Activated CD8-positive, alpha-beta T cell treated with anti-CD3 and anti-CD28 coated beads for 36 hours (primary cell): ENCODE data around the gene GPR3. TPM values are rescaled to one million over a fixed set of nuclear protein-coding genes. Genes with fewer than 3 reads are reported as not detected.

Source experiments
- ATAC-seq: fragments of 200-7000 bp; cut with Tn5 transposase; one replicate; pipeline ENCODE4 v1.10.0; 2021; ENCODE audit warnings: mild to moderate bottlenecking, moderate library complexity
- CTCF ChIA-PET: fragments of 350-600 bp; sonication (Branson Sonifier 250); formaldehyde crosslinking; loops from one replicate; lab custom pipeline; 2021; ENCODE audit warnings: antibody characterized with exemption; lab: Charles Lee
- POLR2A ChIA-PET: fragments of 350-600 bp; sonication (Branson Sonifier 250); formaldehyde crosslinking; loops from one replicate; lab custom pipeline; 2021; ENCODE audit warnings: antibody characterized with exemption; lab: Charles Lee
- DNase-seq: peaks from one replicate; pipeline ENCODE4 v3.0.0-alpha.2; 2020
- H3K27ac Mint-ChIP-seq: one replicate; pipeline ENCODE4 v1.8.0; 2021; ENCODE audit warnings: mild to moderate bottlenecking, mixed read lengths
- H3K27me3 Mint-ChIP-seq: one replicate; pipeline ENCODE4 v1.8.0; 2021; ENCODE audit warnings: mixed read lengths
- H3K36me3 Mint-ChIP-seq: one replicate; pipeline ENCODE4 v1.8.0; 2021; ENCODE audit warnings: low read depth, mixed read lengths
- H3K4me1 Mint-ChIP-seq: one replicate; pipeline ENCODE4 v1.8.0; 2021; ENCODE audit warnings: low read depth, mixed read lengths
- H3K4me3 Mint-ChIP-seq: one replicate; pipeline ENCODE4 v1.8.0; 2021; ENCODE audit warnings: mild to moderate bottlenecking, moderate library complexity, mixed read lengths
- H3K9me3 Mint-ChIP-seq: one replicate; pipeline ENCODE4 v1.8.0; 2021; ENCODE audit warnings: mixed read lengths
- intact Hi-C: fragments of 100-400 bp; cut with micrococcal nuclease; formaldehyde crosslinking; loops from one replicate; pipeline ENCODE4 v1.10.0; 2022
- total RNA-seq, 2 experiments: library from RNA; stranded (reverse); gene quantifications; one replicate each; pipeline ENCODE4 v1.2.3, GENCODE V29; 2021
- TF ChIP-seq, protein P1 (sequence below): fragments of 200-600 bp; IDR thresholded peaks from one replicate; pipeline ENCODE4 v1.8.0; 2022; ENCODE audit warnings: antibody characterized with exemption, mild to moderate bottlenecking

Gene GPR3
- total RNA-seq, 2 experiments from 2014 or later: 1.1 to 1.7 TPM

GRCh38 chr1:27417713-27418112 lies 25.3 kb downstream of the GPR3 start:
- no peak for ATAC-seq
- Mint-ChIP-seq H3K36me3 (peaks cover 45% of the 10 kb centered on the region), H3K27me3 (no peaks in the 10 kb centered on the region), H3K9me3 (no peaks in the 10 kb centered on the region), H3K27ac (peak overlapping the region; percentile 93), H3K4me3 (no peak overlapping the region), H3K4me1 (peaks cover 43% of the 10 kb centered on the region)
- CTCF ChIA-PET: interaction anchor here (1.0 to 3.2 kb wide), 5 partner anchors 18 to 187 kb away, joined by 3 to 16 read pairs (median 6); partner anchors contain the start of gene WASF2
- TF ChIP-seq, protein P1, sequence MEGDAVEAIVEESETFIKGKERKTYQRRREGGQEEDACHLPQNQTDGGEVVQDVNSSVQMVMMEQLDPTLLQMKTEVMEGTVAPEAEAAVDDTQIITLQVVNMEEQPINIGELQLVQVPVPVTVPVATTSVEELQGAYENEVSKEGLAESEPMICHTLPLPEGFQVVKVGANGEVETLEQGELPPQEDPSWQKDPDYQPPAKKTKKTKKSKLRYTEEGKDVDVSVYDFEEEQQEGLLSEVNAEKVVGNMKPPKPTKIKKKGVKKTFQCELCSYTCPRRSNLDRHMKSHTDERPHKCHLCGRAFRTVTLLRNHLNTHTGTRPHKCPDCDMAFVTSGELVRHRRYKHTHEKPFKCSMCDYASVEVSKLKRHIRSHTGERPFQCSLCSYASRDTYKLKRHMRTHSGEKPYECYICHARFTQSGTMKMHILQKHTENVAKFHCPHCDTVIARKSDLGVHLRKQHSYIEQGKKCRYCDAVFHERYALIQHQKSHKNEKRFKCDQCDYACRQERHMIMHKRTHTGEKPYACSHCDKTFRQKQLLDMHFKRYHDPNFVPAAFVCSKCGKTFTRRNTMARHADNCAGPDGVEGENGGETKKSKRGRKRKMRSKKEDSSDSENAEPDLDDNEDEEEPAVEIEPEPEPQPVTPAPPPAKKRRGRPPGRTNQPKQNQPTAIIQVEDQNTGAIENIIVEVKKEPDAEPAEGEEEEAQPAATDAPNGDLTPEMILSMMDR: no peak
- intact Hi-C loops: loop anchor here (5.0 kb wide), 2 partner anchors 65 to 105 kb away; no protein-coding TSS in a partner anchor
- DNase-seq: no peak
- POLR2A ChIA-PET: interaction anchor here (0.7 to 2.9 kb wide), 5 partner anchors 14 to 187 kb away, joined by 3 to 7 read pairs (median 4); partner anchors contain the start of gene AHDC1

DNA sequence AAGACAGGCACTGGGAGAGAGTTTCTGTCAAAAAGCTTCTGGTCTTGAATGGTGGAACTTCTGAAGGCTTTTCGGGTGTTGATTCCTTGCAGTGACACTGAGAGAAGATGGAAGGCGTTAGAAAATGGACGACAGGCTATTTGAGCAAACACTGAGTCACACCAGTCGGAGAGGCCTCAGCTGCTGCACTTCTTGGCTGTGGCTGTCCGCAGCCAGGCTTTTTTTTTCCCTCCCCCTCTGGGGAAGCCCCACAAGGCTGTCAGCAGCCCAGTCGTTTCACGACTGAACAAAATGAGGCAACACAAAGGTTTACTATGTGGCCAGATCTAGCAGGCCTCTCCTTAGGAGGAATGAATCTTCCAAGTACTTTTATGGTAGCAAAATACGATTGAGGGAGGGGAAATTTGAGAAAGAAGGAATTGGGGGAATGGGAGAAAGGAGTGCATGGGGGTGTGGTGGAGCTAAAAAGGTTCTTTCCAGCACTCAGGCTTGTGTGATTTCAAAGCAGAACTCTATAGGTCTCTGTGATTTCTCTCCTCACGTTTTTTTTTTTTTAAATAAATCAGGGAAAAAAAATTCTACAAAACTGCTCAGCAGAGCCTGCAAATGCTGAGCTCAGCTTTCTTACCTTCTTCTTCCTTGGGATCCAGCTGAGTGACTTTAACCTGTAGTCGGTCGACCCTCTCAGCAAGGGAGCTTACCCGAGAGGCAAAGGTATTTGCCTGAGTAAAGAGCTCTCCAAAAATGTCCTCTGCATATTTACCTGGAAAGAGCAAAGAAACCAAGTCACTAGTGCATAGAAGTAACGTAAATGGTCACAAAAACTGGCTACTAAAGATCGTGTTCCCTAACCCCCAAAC lies 26.1 kb downstream of the GPR3 start:
- peak; percentile 78 for DNase-seq
- H3K4me1 Mint-ChIP-seq: peaks cover 47% of the 10 kb centered on the region
- H3K9me3 Mint-ChIP-seq: no peaks in the 10 kb centered on the region
- TF ChIP-seq, protein P1: no peak
- H3K4me3 Mint-ChIP-seq: peak overlapping the region; percentile 48
- intact Hi-C loops: loop anchor here (5.0 kb wide), 2 partner anchors 64 to 104 kb away; no protein-coding TSS in a partner anchor
- peak; percentile 93 for ATAC-seq
- H3K27ac Mint-ChIP-seq: peak overlapping the region; percentile 93
- ChIA-PET POLR2A (interaction anchor here (0.7 to 2.9 kb wide), 5 partner anchors 39 to 243 kb away, joined by 3 to 7 read pairs (median 3); partner anchors contain the start of gene AHDC1), CTCF (interaction anchor here (0.8 to 3.2 kb wide), 9 partner anchors 12 to 187 kb away, joined by 3 to 12 read pairs (median 3); partner anchors contain the start of gene WASF2)
- no peaks in the 10 kb centered on the region for H3K27me3 Mint-ChIP-seq
- H3K36me3 Mint-ChIP-seq: peaks cover 40% of the 10 kb centered on the region

DNA sequence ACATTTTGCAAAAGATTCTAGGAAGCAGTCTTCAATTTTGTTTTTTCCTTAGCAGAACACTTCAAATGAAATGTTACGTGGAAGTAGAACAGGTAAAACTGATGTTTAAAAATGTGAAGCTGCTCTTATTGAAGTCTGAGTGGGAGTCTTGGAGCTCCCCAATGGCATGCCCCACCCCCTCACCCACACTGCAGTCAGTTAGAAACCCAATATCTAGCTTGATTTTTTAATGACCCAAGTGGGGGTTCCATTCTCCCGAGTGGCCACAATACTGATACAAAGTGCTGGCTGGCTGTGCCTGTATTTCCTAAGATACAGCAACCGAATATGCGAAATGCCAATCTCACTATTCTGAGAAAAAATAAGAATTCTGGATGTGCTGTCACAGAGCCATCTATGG lies 31.3 kb downstream of the GPR3 start:
- POLR2A ChIA-PET: interaction anchor here (0.6 to 0.7 kb wide), 2 partner anchors 13 to 16 kb away, joined by 3 to 4 read pairs; no protein-coding TSS in a partner anchor
- H3K27me3 Mint-ChIP-seq: no peaks in the 10 kb centered on the region
- intact Hi-C loops: no loop called here
- CTCF ChIA-PET: interaction anchor here (1.1 to 2.0 kb wide), 5 partner anchors 8 to 183 kb away, joined by 3 to 6 read pairs (median 4); no protein-coding TSS in a partner anchor
- H3K36me3 Mint-ChIP-seq: peaks cover 33% of the 10 kb centered on the region
- TF ChIP-seq, protein P1: no peak
- H3K4me3 Mint-ChIP-seq: no peak overlapping the region
- peaks cover 63% of the 10 kb centered on the region for H3K4me1 Mint-ChIP-seq
- DNase-seq: no peak
- H3K27ac Mint-ChIP-seq: peak overlapping the region; percentile 31
- ATAC-seq: no peak
- no peaks in the 10 kb centered on the region for H3K9me3 Mint-ChIP-seq

GRCh38 chr1:27427329-27427728 lies 34.9 kb downstream of the GPR3 start:
- DNase-seq: no peak
- TF ChIP-seq, protein P1: no peak
- POLR2A ChIA-PET: interaction anchor here (1.6 kb wide), 1 partner anchor 57 kb away, joined by 8 read pairs; no protein-coding TSS in a partner anchor
- intact Hi-C loops: no loop called here
- CTCF ChIA-PET: interaction anchor here (1.2 to 3.9 kb wide), 5 partner anchors 11 to 236 kb away, joined by 3 to 14 read pairs (median 4); no protein-coding TSS in a partner anchor
- Mint-ChIP-seq H3K27ac (peak overlapping the region; percentile 70), H3K4me3 (no peak overlapping the region), H3K4me1 (peaks cover 75% of the 10 kb centered on the region), H3K27me3 (no peaks in the 10 kb centered on the region), H3K36me3 (peaks cover 37% of the 10 kb centered on the region), H3K9me3 (no peaks in the 10 kb centered on the region)
- ATAC-seq: no peak
